Fibroblast of gingiva (primary cell): ENCODE measurements around the gene EBI3.
"Not testable (repeated sequence)": the region's sequence is repeated elsewhere in the genome, so short reads cannot be mapped to it uniquely, and the experiment has no call there.

ENCODE experiments used
- DNase-seq: peaks from one replicate; pipeline ENCODE4 v3.0.0-alpha.2; 2011; ENCODE audit warnings: low read depth

Gene EBI3

DNA sequence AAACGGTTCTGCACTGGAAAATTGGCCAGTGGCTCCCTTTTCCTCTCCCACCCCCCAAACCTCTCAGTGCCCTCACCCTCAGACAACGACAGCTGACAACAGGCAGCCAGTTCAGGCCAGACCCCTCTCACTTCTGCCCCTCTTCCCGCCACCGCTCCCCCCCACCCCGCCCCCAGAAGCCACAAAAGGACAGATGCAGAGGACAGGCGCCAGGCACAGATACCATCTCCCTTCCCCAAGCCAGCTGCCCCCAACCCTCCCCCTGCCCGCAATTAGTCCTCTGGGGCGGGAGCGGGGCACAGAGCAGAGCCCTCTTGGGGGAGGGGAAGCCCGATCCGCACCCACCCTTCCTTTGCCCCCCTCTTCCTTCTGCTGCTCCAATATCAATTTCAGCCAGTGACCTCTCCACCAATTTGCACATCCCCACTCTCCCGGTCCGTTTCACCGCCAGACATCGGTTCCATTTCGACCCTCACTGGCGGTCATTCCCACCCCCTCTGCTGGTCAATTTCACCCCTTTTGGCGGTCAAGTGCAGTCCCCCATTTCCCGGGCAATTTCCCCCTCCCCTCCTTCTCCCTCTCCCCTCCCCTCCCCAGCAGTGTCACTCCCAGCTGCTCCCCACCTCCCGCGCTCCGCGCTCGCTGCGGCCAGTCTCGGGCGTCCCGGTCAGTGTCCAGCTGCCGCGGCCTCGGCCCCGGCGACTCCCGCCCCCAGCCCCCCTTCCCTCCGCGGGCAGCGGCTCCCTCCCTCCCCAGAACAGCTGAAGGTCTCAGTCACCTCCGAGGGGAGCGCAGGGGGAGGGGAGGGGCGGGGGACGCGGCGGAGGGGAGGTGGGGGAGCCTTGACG, 49.3 kb downstream of the EBI3 start, which contains the start of gene SHD:
Gene SHD, plus strand, starts transcription at position 848 of the 848 bp plus-strand sequence. CDS start 798 bp downstream, outside the sequence.
- DNase-seq: no peak

DNA sequence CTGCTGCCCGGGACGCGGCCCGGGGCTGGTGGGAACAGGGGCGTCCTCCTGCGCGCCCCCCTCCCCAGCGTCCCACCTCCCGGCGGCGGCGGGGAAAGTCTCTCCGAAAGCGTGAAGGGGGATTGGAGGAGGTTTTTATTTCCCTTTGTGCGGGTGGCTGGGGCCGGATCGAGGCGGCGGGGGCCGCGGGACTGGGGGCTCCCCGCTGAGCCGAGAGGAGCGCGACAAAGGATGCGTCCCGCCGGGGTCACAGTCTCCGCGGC, 49.9 kb downstream of the EBI3 start:
- no peak for DNase-seq

DNA sequence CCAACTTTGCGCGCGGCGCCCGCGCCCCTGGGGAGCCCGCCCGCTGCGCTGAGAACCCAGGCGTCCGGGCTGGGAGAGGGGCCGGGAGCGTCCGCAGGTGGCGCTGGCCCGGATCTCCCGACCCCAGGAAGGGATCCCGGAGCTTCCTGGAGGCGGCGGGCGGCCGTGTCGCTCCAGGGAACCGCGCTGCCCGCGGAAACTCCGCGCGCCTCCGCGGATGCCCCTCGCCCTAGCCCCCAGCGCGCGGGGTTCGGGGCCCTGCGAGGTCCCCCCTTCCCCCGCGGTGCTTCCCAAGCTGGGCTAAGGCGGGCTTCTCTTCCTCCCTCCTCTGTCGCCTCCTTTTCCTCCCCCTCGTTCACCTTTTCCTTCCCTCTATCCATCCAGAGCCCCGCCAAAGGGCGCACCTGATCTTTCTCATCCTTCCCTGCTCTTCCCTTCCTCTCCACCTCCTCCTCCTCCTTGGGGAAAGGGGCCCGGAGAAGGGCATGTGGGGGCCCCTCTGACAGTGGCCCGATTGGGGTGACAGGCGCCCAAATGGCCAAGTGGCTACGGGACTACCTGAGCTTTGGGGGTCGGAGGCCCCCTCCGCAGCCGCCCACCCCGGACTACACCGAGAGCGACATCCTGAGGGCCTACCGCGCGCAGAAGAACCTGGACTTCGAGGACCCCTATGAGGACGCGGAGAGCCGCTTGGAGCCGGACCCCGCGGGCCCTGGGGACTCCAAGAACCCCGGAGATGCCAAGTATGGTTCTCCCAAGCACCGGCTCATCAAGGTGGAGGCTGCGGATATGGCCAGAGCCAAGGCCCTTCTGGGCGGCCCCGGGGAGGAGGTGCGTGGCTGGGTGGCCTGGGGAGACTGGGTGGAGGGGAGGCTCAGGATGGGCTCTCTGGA, 50.5 kb downstream of the EBI3 start:
- DNase-seq: no peak

DNA sequence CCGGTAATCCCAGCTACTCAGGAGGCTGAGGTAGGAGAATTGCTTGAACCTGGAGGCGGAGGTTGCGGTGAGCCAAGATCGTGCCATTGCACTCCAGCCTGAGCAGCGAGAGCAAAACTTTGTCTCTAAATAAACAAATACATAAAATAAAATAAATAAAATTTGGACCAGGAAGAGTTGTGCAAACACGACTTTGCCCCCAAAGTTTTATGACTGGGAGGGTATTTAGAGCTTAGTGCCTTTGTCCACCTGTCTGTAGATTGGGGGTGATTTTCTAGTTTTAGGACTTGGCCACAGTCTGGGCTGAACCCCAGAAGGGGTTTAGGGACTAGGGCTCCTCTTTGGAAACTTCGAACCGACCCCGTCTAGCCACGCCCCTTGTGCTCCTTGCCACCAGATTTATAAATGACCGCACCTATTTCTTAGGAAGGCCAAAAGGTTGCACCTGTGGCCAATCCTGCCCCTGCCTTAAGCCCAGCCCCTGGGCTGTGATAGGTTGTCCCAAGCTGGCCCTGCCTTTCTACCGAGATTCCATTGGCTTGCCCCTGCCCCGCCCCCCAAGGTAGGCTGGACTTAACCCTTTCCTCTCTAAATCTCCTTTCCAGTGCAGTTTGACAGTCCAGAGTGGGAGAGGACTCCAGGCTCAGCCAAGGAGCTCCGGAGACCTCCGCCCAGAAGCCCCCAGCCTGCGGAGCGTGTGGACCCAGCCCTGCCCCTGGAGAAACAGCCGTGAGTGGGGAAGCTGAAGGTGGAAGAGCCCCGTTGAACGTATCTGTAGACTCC, 55.0 kb downstream of the EBI3 start:
- DNase-seq: no peak

DNA sequence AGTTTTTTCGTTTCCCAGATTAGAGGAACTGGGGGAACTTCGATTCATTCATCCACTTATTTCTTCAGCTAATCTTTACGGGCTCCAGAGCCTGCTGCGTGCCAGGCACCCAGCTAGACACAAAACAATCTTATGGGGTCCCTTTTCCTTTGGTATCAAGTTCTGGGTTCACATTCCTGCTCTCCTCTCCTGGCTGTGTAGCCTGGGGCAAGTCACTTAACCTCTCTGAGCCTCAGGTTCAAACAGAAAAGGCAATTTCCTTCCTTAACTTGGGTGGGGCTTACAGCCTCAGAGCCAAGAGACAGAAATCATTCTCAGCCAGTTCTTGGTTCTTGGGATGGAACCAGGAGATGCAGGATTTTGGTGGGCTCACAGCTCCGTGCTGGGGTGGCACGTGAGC, 55.7 kb downstream of the EBI3 start:
- no peak for DNase-seq

DNA sequence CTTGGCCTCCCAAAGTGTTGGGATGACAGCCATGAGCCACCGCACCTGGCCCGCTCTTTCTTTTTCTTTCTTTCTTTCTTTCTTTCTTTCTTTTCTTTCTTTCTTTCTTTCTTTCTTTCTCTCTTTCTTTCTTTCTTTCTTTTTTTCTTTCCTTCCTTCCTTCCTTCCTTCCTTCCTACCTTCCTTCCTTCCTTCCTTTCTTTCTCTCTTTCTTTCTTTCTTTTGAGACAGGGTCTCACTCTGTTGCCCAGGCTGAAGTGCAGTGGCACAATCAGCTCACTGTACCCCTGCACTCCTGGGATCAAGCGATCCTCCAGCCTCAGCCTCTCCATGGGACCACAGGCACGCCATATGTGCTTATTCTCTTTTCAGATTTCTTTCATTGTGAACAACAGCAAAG, 56.8 kb downstream of the EBI3 start:
- DNase-seq: not testable (repeated sequence)
